GM12865 (cell line): ENCODE results near the gene SYPL2.
A peak's percentile ranks its signal among the peaks of the same experiment; 100 is the strongest.

Experiments
- DNase-seq: peaks from one replicate; pipeline ENCODE4 v3.0.0; 2010; ENCODE audit warnings: low read depth
- H3K4me3 ChIP-seq: 2 replicates; pipeline ENCODE4 v1.5.1; 2011; ENCODE audit warnings: mild to moderate bottlenecking, low read depth, low read length, control low read depth
- CTCF ChIP-seq: IDR thresholded peaks from 2 replicates; pipeline ENCODE4 v1.5.1; 2011; ENCODE audit warnings: low read length, control low read depth, low read depth, inconsistent platforms; ENCODE audit not compliant: insufficient read depth; ENCODE audit errors: missing control alignments

The SYPL2 gene

DNA sequence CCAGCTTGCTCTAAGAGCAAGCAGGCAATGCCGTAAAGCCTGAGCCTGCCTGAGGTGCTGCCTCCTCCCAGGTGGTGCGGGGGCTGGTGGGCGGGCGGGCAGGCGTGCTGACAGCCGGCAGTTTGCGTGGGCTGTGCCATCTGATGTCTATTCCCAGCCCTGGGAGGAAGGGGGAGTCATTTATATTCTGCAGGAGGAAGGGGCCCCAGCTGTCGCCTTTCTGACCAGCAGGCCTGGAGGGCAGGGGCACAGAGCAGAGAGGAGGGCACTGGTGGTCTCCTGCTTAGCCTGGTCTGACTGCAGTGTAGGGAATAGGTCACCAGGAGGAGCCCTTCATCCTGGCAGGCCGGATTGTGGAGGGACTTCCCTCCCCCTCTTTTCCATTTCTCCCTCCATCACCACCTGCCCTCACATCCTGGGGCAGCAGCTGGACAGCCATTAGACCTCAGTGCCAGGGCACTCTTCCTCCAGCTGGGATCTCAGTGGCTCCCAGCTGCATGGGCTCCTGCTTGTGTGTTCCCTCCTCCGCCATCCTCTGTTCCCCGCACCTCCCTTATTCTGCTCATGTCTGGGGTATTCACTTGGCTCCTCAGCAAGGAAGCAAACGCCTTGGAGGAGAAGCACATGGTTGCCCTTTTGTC lies 31.9 kb downstream of the SYPL2 start:
- no peak overlapping the region for H3K4me3 ChIP-seq
- TF ChIP-seq CTCF: peak; percentile 51
- DNase-seq: peak; percentile 28

- H3K4me3 ChIP-seq: no peak overlapping the region
- no peak for TF ChIP-seq CTCF
- no peak for DNase-seq
Observed at GRCh38 chr1:109499081-109499480, 32.7 kb downstream of the SYPL2 start.

DNA sequence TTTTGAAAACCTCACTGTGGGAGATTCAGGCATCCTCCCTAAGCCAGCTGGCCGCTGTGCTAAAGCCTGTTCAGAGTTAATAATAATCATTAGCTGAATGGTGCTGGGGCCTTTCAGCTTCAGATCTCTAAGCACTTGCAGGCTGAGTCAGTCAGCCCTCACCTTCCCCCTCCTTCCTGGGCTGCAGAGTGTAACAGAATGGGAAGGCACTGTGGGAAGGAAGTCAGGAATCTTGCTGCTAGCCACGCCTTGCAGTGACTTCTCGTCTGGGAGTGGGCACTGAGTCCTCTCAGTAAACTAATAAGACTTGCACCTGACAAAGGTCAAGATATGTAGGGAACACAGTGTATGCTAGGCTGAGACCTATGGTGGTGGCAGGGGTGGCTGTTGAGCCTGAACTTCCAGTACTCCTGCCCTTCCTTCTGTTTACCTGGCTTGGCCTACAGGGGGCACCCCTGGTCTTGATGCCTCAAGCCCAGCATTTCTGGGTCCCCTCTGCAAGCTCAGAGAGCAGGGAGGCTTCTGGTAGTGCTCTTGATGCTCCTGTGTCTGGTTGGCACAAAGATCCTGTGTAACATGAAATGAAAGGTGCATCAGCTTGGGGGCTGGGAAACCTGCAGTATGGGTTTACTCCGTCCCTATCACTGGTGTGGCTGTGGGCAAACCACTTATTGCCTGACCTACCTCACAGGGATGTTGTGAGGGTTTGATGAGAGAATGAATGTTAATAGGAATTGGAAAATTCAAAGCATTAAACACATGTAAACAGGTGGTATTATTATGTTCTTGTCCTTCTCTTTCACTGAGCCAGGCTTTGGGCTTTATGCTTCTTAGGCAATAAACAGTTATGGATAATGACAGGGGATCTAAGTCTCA lies 33.6 kb downstream of the SYPL2 start:
- DNase-seq: peak; percentile 64
- H3K4me3 ChIP-seq: no peak overlapping the region
- TF ChIP-seq CTCF: peak; percentile 55

GRCh38 chr1:109500941-109501381 lies 34.6 kb downstream of the SYPL2 start:
- H3K4me3 ChIP-seq: no peak overlapping the region
- TF ChIP-seq CTCF: no peak
- no peak for DNase-seq

- DNase-seq: no peak
- H3K4me3 ChIP-seq: no peak overlapping the region
- no peak for TF ChIP-seq CTCF
Observed at GRCh38 chr1:109501644-109502363, 35.5 kb downstream of the SYPL2 start.

- no peak overlapping the region for H3K4me3 ChIP-seq
- no peak for TF ChIP-seq CTCF
- DNase-seq: no peak
Observed at GRCh38 chr1:109502364-109502851, 36.1 kb downstream of the SYPL2 start.
